GM15510 (cell line): ENCODE data around the gene ZNF26.
A peak's percentile ranks its signal among the peaks of the same experiment; 100 is the strongest.

Experiments
- POLR2A ChIP-seq: IDR thresholded peaks from 3 replicates; pipeline ENCODE4 v1.6.1; 2011; ENCODE audit warnings: borderline replicate concordance; ENCODE audit not compliant: insufficient read length; ENCODE audit errors: extremely low read depth

The ZNF26 gene

DNA sequence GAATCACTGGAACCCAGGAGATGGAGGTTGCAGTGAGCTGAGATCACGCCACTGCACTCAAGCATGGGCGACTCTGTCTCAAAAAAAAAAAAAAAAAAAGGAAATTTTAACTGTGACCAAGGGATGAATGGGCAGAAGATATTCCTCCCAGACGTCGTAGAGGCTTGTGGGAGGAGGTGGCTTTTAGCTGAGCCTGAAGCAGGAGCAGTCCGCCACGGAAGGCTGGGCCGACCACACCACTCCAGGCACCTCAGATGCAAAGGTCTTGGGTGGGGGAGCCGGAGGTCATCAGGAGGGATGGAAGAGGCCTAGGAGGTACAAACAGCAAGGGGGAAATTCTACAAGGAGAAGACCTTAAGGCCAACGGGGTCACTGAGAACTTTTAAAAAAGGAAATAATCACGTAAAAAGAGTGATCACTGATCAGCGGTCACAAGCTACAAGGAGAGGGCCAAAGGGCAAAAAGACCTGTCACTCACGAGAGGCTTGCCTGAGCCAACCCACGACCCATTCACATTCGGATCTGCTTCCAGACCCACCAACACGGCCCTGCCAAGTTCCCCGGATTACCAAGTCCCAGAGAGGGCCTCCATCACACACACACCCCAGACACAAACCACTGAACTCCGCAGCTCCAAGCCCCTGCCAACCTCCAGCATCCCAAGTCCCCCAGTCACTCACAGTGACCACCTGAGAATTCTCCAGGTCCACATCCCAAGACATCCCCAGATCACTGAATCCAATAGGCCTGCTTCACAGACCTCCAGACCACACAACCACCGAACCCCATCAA is 33.6 kb upstream of the ZNF26 start:
- no peak for TF ChIP-seq POLR2A

DNA sequence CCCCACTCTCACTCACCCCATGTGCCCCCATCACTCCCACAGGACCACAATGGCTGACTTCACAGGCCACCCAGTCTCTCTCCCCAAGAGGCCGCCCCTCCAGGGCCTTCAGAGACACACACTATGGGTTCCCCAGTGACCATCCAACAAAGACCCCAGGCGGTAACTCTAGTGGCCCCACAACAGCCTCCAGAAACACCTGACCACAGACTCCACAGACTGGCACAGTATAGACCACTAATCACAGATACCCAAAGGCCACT is 33.1 kb upstream of the ZNF26 start:
- no peak for TF ChIP-seq POLR2A

DNA sequence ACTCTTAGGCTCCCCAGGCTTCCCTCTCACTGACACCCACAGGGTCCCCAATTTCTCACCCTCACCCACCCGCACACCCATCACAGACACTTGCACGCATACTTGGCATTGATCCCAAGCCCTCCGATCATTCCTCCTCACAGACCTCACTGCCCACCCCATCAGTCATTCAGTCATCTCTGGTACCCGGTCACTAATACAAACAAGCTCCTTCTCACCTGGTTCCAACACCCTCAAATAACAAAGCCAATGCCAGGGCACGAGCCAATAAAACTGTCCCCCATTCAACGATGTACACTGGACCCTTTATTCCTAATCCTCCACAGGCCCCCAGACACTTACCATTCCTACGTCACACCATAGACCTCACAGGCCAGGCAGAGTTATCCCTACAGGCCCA is 32.4 kb upstream of the ZNF26 start:
- TF ChIP-seq POLR2A = no peak

DNA sequence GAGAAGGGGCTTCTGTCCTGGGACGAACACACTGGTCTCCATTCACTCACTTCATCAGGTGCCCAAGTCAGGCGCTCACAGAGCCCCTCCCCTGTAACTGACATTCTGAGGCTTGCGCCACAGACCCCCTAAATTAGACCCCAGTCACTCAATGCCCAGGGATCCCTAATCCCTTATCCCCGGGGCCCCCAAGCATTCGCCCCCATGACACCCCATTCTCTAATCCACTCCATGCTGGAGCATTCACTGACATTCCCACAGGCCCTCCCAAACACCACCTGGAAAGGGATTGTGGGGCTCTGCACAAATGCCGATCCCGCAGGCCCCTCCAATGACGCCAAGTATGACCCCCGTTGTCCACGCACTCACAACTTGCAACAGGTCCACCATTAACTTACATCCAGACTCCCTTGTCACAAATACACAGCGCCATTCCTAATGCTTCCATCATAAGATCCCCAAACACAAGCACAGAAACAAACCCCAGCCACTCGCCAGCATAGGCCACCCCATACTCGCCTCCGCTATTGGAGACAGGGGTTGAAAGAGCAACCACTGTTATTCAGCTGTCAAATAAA is 31.6 kb upstream of the ZNF26 start:
- no peak for TF ChIP-seq POLR2A

DNA sequence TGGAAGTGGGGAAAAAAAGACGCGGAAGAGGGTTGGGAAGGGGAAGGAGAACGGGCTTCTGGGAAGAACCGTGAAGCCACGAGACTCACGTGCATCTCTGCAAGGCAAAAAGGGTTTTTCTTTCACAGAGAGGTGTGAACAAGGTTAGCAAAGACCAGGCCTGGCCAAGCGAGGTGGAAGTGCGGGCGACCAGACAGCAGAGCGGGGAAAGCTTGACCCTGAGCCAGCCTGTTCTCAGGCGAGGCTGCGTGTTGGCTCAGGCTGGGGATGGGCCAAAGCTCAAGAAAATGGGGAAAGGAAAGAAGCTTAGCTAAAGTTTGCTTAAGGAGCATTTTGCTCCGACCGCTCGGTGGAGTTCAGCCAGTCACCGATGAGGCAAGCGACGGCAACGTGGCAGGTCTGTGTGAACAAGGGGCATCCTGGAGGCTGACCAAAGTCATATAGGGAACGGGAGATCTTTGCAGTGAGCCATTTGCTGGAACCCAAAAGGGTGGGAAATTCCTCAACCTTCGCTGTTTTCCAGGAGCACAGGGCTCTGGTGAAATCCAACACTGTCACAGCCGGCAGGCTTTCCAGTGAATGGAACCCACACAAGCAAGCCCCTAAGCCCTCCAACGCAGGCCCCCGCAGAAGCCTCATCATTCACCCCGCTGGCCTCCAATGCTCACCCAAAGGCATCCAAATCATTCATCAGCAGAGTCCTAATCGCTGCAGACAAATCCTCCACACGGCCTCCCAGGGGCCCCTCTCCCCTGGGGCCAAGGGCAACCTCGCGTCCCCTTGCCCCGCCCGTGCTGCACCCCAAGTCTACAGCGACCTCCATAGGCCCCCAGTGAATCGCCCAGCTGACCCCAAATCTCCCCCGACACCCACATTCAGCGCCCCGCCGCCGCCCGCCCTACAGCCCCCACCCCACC is 30.8 kb upstream of the ZNF26 start:
- no peak for TF ChIP-seq POLR2A

DNA sequence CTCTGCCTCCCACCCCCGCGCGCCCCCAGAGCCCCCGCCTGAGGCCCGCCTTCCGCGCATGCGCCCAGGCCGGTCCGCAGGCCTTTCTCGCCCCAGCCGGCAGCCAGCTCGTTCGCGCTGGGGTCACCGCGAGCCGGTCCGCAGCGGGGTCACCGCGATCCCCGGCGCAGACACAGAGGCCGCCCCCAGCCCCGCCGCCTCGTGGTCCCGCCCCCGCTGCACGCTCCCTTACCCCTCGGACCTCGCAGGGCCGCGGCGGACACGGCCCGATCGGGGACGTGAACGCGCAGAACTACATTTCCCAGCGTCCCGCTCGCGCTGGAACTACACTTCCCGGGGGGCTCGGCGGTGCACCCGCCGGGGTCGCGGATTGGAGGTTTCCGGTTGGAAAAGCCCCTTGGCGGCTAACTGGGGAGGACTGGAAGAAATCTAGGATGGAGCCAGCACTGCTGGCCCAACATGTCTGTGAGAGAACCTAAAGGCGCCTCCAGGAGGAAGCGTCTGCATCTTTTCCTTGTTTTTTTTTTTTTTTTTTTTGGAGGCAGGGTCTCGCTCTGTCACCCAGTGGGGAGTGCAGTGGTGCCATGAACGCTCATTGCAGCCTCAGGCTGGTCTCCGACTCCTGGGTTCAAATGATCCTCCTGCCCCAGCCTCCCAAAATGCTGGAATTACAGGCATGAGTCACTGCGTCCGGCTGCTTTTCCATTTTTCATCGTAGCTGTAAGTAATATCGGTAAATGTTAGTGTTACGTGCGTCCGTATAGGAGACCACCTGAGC is 30.0 kb upstream of the ZNF26 start, which contains the start of gene ZNF605:
Gene ZNF605, minus strand, starts transcription at position 296 of the 778 bp plus-strand sequence. CDS start 10,671 bp downstream, outside the sequence.
- peak; percentile 44 for TF ChIP-seq POLR2A

DNA sequence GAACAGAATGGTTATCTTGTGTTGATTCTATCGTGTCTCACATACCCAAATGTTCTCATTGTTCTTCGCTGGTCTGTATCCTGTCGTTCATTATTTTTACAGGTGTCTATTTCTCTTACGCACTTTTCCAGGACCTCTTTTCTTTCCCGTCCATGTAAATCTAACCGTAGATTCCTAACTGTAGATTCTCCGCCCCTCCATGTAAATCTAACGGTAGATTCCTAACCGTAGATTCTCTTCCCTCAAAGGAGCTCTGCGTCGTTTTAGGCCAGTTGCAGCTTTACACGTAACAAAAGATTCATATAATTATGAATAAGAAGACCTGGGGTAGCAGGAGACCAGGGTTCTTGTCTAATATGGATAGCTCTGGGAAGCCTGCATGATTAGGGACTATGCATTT is 20.4 kb upstream of the ZNF26 start:
- TF ChIP-seq POLR2A = no peak

DNA sequence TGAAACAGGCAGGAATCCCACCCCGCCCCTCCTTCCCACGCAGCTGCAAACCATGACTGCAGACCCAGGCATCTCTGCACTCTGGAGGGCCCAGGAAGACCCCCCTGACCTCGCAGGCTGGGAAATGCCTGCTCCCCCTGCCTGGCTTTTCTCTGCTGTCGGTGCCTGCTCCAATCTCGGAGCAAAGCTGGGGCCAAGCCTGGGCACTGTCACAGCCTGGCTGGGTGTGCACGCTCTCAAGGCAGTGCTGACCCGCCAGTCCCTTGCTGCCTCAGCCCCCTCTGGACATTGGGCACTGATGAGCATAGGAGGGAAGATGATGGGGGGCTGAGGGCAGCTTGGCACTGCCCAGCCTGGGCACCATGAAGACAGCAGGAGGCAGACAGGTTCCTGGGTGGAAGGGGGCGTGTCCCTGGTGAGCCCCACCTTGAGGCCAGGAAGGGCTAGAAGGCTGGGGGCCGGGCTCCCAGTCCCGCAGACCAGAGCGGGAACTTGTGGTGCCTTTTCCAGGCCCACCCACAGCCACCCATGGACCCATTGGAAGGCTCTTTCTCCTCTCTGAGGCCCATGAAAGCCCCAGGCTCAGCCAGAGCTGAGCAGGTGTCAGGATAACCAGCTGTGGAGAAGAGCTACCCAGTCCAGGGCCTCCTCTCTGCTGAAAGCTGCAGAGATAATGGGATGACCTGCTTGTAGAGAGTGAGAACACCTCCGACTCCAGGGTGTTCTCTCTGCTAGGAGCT is 19.3 kb upstream of the ZNF26 start:
- TF ChIP-seq POLR2A = no peak

DNA sequence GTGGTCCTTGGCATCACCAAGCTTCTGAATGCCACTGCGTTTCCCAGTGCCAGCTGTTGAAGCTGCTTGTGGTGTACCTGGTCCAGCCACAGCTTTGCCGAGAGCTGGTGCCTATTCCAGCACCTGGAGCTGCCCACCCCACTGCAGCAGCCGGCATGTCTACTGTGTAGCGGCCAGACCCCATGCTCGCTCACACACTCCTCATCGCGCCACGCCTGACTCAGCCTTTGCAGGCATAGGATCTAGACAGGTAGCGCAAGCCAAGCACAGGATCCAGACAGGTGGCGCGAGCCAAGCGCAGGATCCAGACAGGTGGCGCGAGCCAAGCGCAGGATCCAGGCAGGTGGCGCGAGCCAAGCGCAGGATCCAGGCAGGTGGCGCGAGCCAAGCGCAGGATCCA is 18.4 kb upstream of the ZNF26 start:
- no peak for TF ChIP-seq POLR2A

DNA sequence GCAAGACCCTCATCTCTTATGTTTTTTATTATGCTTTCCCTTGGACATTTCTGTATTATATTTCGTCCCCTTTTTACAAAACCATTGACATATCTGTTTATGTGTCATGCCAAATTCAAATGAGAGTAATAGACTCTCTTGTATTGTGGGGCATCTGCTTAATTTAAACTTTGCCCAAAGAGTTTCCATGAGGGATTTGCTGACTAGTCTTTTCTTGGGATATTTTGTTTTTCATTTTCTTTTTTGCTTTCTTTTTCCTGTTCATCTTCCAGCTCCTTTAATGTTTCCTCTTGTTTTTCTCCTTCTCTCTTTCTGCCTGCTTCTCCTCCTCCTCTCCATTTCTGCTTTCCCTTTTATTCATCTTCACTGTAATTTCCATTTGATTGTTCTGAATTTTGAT is 13.8 kb upstream of the ZNF26 start:
- TF ChIP-seq POLR2A = no peak

DNA sequence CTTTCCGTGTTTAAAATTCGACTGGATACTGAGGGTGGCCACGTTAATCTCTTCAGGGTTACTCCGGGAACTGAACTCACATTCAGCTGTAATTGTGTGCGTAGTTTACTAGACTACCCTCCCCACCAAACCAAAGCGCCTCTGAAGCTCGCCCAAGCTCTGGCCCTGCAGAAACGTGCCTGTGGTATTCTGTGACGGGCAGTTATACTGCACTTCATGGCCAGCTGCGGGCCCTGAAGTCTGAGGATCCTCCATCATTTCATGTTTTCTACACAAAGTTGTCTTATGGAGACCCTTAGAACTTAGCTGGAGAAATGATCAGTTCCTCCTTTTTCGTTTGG is 688 bp downstream of the ZNF26 start:
- TF ChIP-seq POLR2A = no peak

DNA sequence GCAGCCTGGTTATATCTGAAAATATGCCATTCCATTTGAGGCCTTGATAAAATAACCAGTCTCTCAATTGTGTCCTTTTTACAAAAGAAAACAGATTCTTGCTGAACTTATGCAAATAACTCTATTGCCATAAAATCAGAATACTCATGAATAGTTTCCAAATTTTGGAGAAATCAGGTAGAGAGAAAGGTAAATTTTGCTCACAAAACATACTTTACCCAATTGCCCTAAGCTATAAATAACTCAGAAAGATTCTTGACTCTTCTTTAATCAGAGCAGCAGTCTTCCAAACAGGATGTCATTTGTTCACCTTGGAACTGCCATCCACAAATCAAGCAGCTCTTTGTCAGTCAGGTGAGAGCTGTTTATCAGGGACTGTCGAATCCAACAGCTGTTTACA is 12.6 kb downstream of the ZNF26 start:
- TF ChIP-seq POLR2A = no peak

DNA sequence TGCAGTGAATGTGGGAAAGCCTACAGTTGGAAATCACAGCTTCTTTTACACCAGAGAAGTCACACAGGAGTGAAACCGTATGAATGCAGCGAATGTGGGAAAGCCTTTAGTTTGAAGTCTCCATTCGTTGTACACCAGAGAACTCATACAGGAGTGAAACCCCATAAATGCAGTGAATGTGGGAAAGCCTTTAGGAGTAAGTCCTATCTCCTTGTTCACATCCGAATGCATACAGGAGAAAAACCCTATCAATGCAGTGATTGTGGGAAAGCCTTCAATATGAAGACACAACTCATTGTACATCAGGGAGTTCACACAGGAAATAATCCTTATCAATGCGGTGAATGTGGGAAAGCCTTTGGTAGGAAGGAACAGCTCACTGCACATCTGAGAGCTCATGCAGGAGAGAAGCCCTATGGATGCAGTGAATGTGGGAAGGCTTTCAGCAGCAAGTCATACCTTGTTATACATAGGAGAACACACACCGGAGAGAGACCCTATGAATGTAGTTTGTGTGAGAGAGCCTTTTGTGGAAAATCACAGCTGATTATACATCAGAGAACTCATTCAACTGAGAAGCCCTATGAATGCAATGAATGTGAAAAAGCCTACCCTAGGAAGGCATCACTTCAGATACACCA is 24.6 kb downstream of the ZNF26 start:
- TF ChIP-seq POLR2A = no peak

DNA sequence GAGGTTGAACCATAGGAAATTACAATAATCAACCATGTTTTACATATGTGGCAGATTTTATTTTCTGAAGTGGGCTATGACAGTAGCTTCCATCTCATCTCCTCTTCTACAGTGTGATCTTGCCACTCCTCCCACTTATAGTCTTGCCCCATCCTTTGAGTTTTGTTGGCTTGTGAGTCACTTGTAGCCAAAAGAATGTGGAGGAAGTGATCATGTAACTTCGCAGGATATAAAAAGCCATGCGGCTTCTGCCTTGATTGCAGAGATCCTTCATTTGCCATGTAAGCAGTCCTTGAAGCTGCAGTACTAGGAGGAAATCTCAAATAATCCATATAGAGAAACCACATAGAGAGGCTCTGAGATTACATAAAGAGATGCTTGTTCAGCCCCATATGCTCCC is 37.4 kb downstream of the ZNF26 start:
- TF ChIP-seq POLR2A = no peak
